Fibroblast of pulmonary artery (primary cell): ENCODE data around the gene GPR85.
"Not testable (repeated sequence)": the region's sequence is repeated elsewhere in the genome, so short reads cannot be mapped to it uniquely, and the experiment has no call there.

ENCODE experiments used
- DNase-seq: peaks from one replicate; pipeline ENCODE4 v3.0.0-alpha.2; 2010; ENCODE audit warnings: low read depth
- H3K4me3 ChIP-seq: replicated peaks from 2 replicates; pipeline ENCODE4 v1.5.1; 2011; ENCODE audit warnings: low read depth, mild to moderate bottlenecking, control low read depth, low read length, moderate library complexity
- CTCF ChIP-seq: IDR thresholded peaks from 2 replicates; pipeline ENCODE4 v1.5.1; 2011; ENCODE audit warnings: mild to moderate bottlenecking, control low read depth, low read length, inconsistent platforms; ENCODE audit errors: missing control alignments

GPR85 gene

GRCh38 chr7:113060100-113060499, 26.5 kb downstream of the GPR85 start:
- H3K4me3 ChIP-seq = no peak overlapping the region
- DNase-seq = no peak
- TF ChIP-seq CTCF = no peak

- no peak for DNase-seq
- H3K4me3 ChIP-seq = no peak overlapping the region
- TF ChIP-seq CTCF = no peak
These were observed 31.7 kb downstream of the GPR85 start for GRCh38 chr7:113054938-113055337.

- DNase-seq, H3K4me3 ChIP-seq: not testable (repeated sequence)
These were observed 32.4 kb downstream of the GPR85 start for GRCh38 chr7:113054272-113054671.

- DNase-seq, H3K4me3 ChIP-seq: not testable (repeated sequence)
These were observed 37.4 kb downstream of the GPR85 start for GRCh38 chr7:113049221-113049620.

GRCh38 chr7:113046453-113046852, 40.2 kb downstream of the GPR85 start:
- DNase-seq = no peak
- no peak for TF ChIP-seq CTCF
- no peak overlapping the region for H3K4me3 ChIP-seq

- H3K4me3 ChIP-seq = no peak overlapping the region
- TF ChIP-seq CTCF = no peak
- no peak for DNase-seq
These were observed 41.2 kb downstream of the GPR85 start for GRCh38 chr7:113045379-113045778.

GRCh38 chr7:113044394-113044793, 42.2 kb downstream of the GPR85 start:
- no peak for TF ChIP-seq CTCF
- no peak overlapping the region for H3K4me3 ChIP-seq
- DNase-seq = no peak

- DNase-seq = no peak
- no peak for TF ChIP-seq CTCF
- no peak overlapping the region for H3K4me3 ChIP-seq
These were observed 45.8 kb downstream of the GPR85 start for GRCh38 chr7:113040849-113041248.
